A549 (cell line): Measurements from ENCODE around the gene EIF2S3. TPM values are rescaled to one million over a fixed set of nuclear protein-coding genes. Genes with fewer than 3 reads are reported as not detected.
A peak's percentile ranks its signal among the peaks of the same experiment; 100 is the strongest.

Source experiments
- ATAC-seq, 2 experiments: fragments of 200-7000 bp in 1 of 2; fragments of >200 bp in 1 of 2; cut with Nextera tagmentation in 1 of 2; cut with Tn5 transposase in 1 of 2; 3 replicates each; pipeline versions ENCODE4 v1.8.0 to v1.9.1; 2018 to 2020; ENCODE audit warnings: mild to moderate bottlenecking in 1 of 2, moderate library complexity in 1 of 2
- CTCF ChIA-PET: fragments of 300-600 bp; sonication (Branson Sonifier 250); formaldehyde crosslinking; extraction: SDS; loops from one replicate; lab custom pipeline; 2021; ENCODE audit warnings: antibody characterized with exemption, inconsistent platforms; lab: Yijun Ruan, JAX
- POLR2A ChIA-PET: fragments of 350-600 bp; formaldehyde crosslinking; extraction: SDS; loops from one replicate; lab custom pipeline; 2021; ENCODE audit warnings: antibody characterized with exemption, inconsistent platforms; lab: Yijun Ruan, JAX
- DNase-seq, 2 experiments: peaks; one replicate each; pipeline versions ENCODE4 v3.0.0 to v3.0.0-alpha.2; 2011 to 2016; ENCODE audit warnings: low read depth in 1 of 2, low spot score in 1 of 2
- FAIRE-seq: peaks from 2 replicates; lab custom pipeline; 2011; peaks lifted over from hg19 to GRCh38; lab: Jason Lieb, UNC
- H3K27ac ChIP-seq, 2 experiments: fragments of >200 bp; sonication (Bioruptor Twin); formaldehyde crosslinking; 3 replicates each; pipeline ENCODE4 v1.5.1; 2016 to 2017
- H3K4me1 ChIP-seq: fragments of >200 bp; sonication (Bioruptor Twin); formaldehyde crosslinking; 3 replicates; pipeline ENCODE4 v1.6.1; 2016
- H3K4me2 ChIP-seq: fragments of >200 bp; sonication (Bioruptor Twin); formaldehyde crosslinking; 3 replicates; pipeline ENCODE4 v1.6.1; 2016
- H3K4me3 ChIP-seq: fragments of >200 bp; sonication (Bioruptor Twin); formaldehyde crosslinking; 3 replicates; pipeline ENCODE4 v1.5.1; 2016
- H3K9me3 ChIP-seq: fragments of >200 bp; sonication (Bioruptor Twin); formaldehyde crosslinking; 3 replicates; pipeline ENCODE4 v1.6.1; 2016
- BHLHE40 ChIP-seq: IDR thresholded peaks from 2 replicates; pipeline ENCODE4 v1.6.1; 2012; ENCODE audit warnings: low read depth, low read length, inconsistent platforms
- CBX2 ChIP-seq: fragments of 200-600 bp; sonication (generic); IDR thresholded peaks from 2 replicates; pipeline ENCODE4 v1.6.1; 2016; ENCODE audit warnings: low read depth, mild to moderate bottlenecking, borderline replicate concordance
- CHD2 ChIP-seq: fragments of 150-350 bp; IDR thresholded peaks from 2 replicates; pipeline ENCODE4 v1.6.1; 2014; ENCODE audit warnings: low read length; ENCODE audit not compliant: partially characterized antibody
- ELK1 ChIP-seq: fragments of 150-350 bp; IDR thresholded peaks from 2 replicates; pipeline ENCODE4 v1.6.1; 2014; ENCODE audit warnings: low read depth, mild to moderate bottlenecking, low read length
- FOSB ChIP-seq: fragments of 250-450 bp; sonication (Bioruptor Pico); IDR thresholded peaks from 2 replicates; pipeline ENCODE4 v1.5.0; 2020; ENCODE audit warnings: mild to moderate bottlenecking, moderate library complexity
- FOSL2 ChIP-seq, 2 experiments: fragments of 450-650 bp in 1 of 2; fragments of >200 bp in 1 of 2; sonication (Bioruptor Twin) in 1 of 2; formaldehyde crosslinking; IDR thresholded peaks; 2 replicates each; pipeline versions ENCODE4 v1.5.0 to v1.6.1; 2016 to 2020; ENCODE audit warnings: mild to moderate bottlenecking in 1 of 2, moderate library complexity in 1 of 2
- HES2 ChIP-seq: fragments of >200 bp; sonication (Bioruptor Twin); formaldehyde crosslinking; IDR thresholded peaks from 2 replicates; pipeline ENCODE4 v1.6.1; 2016
- HOXB5 ChIP-seq: fragments of 250-450 bp; sonication (Bioruptor Pico); IDR thresholded peaks from 2 replicates; pipeline ENCODE4 v1.5.0; 2020; ENCODE audit warnings: mild to moderate bottlenecking, moderate library complexity
- JUN ChIP-seq, 2 experiments: fragments of >200 bp; sonication (Bioruptor Twin); formaldehyde crosslinking; IDR thresholded peaks; 2 replicates in 1 of 2; 3 replicates in 1 of 2; pipeline ENCODE4 v1.6.1; 2016 to 2017
- JUNB ChIP-seq: fragments of >200 bp; sonication (Bioruptor Twin); formaldehyde crosslinking; IDR thresholded peaks from 2 replicates; pipeline ENCODE4 v1.6.1; 2016
- MAFK ChIP-seq: fragments of 450-650 bp; IDR thresholded peaks from 2 replicates; pipeline ENCODE4 v1.6.1; 2014; ENCODE audit not compliant: partially characterized antibody
- MYC ChIP-seq: IDR thresholded peaks from 2 replicates; pipeline ENCODE4 v1.6.1; 2012; ENCODE audit warnings: mild to moderate bottlenecking, inconsistent platforms, low read length, improper control_type of control experiment, borderline replicate concordance
- RCOR1 ChIP-seq: fragments of 150-350 bp; IDR thresholded peaks from 2 replicates; pipeline ENCODE4 v1.6.1; 2014; ENCODE audit warnings: antibody characterized with exemption, low read length, low read depth
- RNF2 ChIP-seq: fragments of 200-600 bp; sonication (generic); IDR thresholded peaks from 2 replicates; pipeline ENCODE4 v1.6.1; 2016; ENCODE audit warnings: low read depth, mild to moderate bottlenecking, antibody characterized with exemption, moderate library complexity, borderline replicate concordance
- SREBF2 ChIP-seq: fragments of 450-650 bp; IDR thresholded peaks from 2 replicates; pipeline ENCODE4 v1.6.1; 2014; ENCODE audit warnings: mild to moderate bottlenecking, moderate library complexity
- TFCP2L1 ChIP-seq: fragments of 250-450 bp; sonication (Bioruptor Pico); IDR thresholded peaks from 2 replicates; pipeline ENCODE4 v1.5.0; 2021; ENCODE audit warnings: mild to moderate bottlenecking
- ZC3H11A ChIP-seq: fragments of 450-650 bp; IDR thresholded peaks from 2 replicates; pipeline ENCODE4 v1.6.1; 2014; ENCODE audit warnings: antibody characterized with exemption, mild to moderate bottlenecking
- ZNF302 ChIP-seq: fragments of 250-450 bp; sonication (Bioruptor Pico); IDR thresholded peaks from 2 replicates; pipeline ENCODE4 v1.9.0; 2021; ENCODE audit warnings: inconsistent platforms, mild to moderate bottlenecking, moderate library complexity
- ZSCAN20 ChIP-seq: fragments of 250-450 bp; sonication (Bioruptor Pico); IDR thresholded peaks from 2 replicates; pipeline ENCODE4 v1.8.0; 2022; ENCODE audit warnings: mild to moderate bottlenecking, moderate library complexity
- whole genome bisulfite sequencing: methylation state at CpG from one replicate; pipeline ENCODE4 v1.1.6; 2017; ENCODE audit errors: missing lambda C conversion rate; 5-methylcytosine and 5-hydroxymethylcytosine counted together
- polyA plus RNA-seq, 4 experiments: library from polyadenylated mRNA; depleted of rRNA in 3 of 4; stranded (reverse); fragments of >200 nt; fragmentation: RNase III in 1 of 4; extraction: RNeasy Plus Mini Kit Qiagen cat#74134 plus additional on column Dnase treatment in 1 of 4; gene quantifications; 2 replicates in 3 of 4; 3 replicates in 1 of 4; pipeline ENCODE4 v1.2.3, GENCODE V29; 2011 to 2017

EIF2S3 gene
- polyA plus RNA-seq, 2 of the 4 experiments (the other 2 are of a cell fraction), result 219 to 259 TPM

- no peak for DNase-seq
- no peak overlapping the region for H3K4me2 ChIP-seq
- WGBS, result 57% methylated on average over 1 of the region's 1 CpG
- peaks cover 8% of the 10 kb centered on the region; the same call in 2 of the 3 replicates for H3K4me1 ChIP-seq
- no peak for FAIRE-seq
- no peaks in the 10 kb centered on the region for H3K9me3 ChIP-seq
- POLR2A ChIA-PET, result no interaction called here
- no peak overlapping the region for H3K4me3 ChIP-seq
- CTCF ChIA-PET, result no interaction called here
- no peak overlapping the region for H3K27ac ChIP-seq
- no peak for ATAC-seq
- TF ChIP-seq ZNF302 (CRISPR knock-in tag), result no peak
- peak; percentile 4 for TF ChIP-seq MAFK
Observed at GRCh38 chrX:24005028-24005427, 49.7 kb upstream of the EIF2S3 start.

GRCh38 chrX:24005867-24006266 lies 48.9 kb upstream of the EIF2S3 start:
- Histone ChIP-seq H3K4me1 (peaks cover 8% of the 10 kb centered on the region; the same call in 2 of the 3 replicates), H3K27ac (no peak overlapping the region), H3K9me3 (no peaks in the 10 kb centered on the region), H3K4me3 (no peak overlapping the region), H3K4me2 (no peak overlapping the region)
- ATAC-seq (no peak; a peak in 1 of 6 replicates), DNase-seq (no peak), FAIRE-seq (no peak)
- ChIA-PET POLR2A (no interaction called here), CTCF (no interaction called here)
- TF ChIP-seq RCOR1, result no peak
- no peak for TF ChIP-seq ZSCAN20 (CRISPR knock-in tag)
- no peak for TF ChIP-seq FOSL2 (IDR thresholded peaks at IDR 0.05)
- TF ChIP-seq FOSL2 (CRISPR knock-in tag; IDR thresholded peaks at IDR 0.05), result no peak
- 88% methylated on average over 9 of the region's 9 CpGs for WGBS

GRCh38 chrX:24012266-24012665 lies 42.5 kb upstream of the EIF2S3 start:
- H3K4me3 ChIP-seq, result no peak overlapping the region
- peaks cover 15% of the 10 kb centered on the region; the same call in 2 of the 3 replicates for H3K4me1 ChIP-seq
- no peaks in the 10 kb centered on the region for H3K9me3 ChIP-seq
- no peak overlapping the region for H3K27ac ChIP-seq
- POLR2A ChIA-PET, result interaction anchor here (0.7 to 1.1 kb wide), 2 partner anchors 13 kb away, joined by 3 to 4 read pairs; no protein-coding TSS in a partner anchor
- DNase-seq, result no peak
- TF ChIP-seq JUN (IDR thresholded peaks at IDR 0.05) (no peak), HOXB5 (CRISPR knock-in tag) (no peak), MYC (no peak), ZNF302 (CRISPR knock-in tag) (no peak), SREBF2 (no peak), ELK1 (no peak), ZC3H11A (no peak), BHLHE40 (no peak), CBX2 (no peak), TFCP2L1 (CRISPR knock-in tag) (no peak), FOSB (CRISPR knock-in tag) (no peak), JUNB (no peak), HES2 (no peak), CHD2 (no peak), RNF2 (no peak), RCOR1 (no peak), MAFK (no peak)
- TF ChIP-seq, all 56 proteins: peak for 0
- 94% methylated on average over 1 of the region's 1 CpG for WGBS
- FAIRE-seq (no peak), ATAC-seq (no peak)
- CTCF ChIA-PET, result no interaction called here
- H3K4me2 ChIP-seq, result no peak overlapping the region
